ENCODE measurements around the gene IGF2BP2. TPM values are rescaled to one million over a fixed set of nuclear protein-coding genes. Genes with fewer than 3 reads are reported as not detected.

IGF2BP2 gene
- total RNA-seq, 2 experiments from 2014 or later: 0.13 to 0.40 TPM

DNA sequence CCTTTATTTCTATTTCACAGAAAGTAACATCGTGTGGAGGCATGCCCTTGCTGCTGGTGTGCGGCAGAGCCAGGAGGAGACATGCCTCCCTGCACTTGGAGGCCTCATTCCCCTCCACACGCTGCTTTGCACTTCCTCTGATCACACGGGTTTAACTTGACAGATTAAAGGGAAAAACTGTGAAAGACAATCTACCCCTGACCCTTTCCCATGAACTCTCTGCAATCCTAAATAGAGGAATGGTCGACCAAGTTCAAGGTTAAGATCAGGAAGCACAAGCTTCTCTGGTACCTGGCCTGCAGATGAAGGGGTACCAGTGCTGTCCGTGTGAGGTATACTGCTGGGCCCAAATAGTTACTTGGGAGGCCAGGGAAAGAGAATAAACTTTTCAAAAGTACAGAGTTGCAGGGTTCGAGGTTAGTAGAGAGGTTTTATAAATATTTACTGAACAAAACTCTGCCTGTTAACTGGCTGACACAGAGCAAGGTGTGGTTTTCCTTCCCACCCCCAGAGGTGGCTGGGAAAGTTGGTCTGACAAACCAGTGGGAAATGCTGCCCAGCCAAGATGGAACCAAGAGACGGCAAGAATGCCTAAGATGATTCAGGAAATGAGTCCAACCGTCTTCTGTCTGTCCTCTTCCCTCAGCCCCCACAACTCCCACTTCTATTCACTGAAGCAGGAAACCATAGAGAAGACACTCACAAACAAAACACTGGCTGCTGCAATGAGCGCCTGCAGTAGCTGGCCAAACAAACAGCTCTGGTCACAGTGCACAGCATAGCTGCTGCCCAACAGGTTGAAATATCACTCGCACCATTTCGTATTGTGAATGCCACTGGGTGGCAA is 79.6 kb downstream of the IGF2BP2 start:
- H3K4me1 Mint-ChIP-seq: no peaks in the 10 kb centered on the region
- no peak overlapping the region for H3K27ac Mint-ChIP-seq
- no peaks in the 10 kb centered on the region for H3K36me3 Mint-ChIP-seq (ENCODE audit: low read depth)
- no peaks in the 10 kb centered on the region for H3K9me3 Mint-ChIP-seq
- POLR2A ChIA-PET: no interaction called here
- DNase-seq: no peak
- H3K27me3 Mint-ChIP-seq: peaks cover 20% of the 10 kb centered on the region
- CTCF ChIA-PET: interaction anchor here (1.0 kb wide), 1 partner anchor 23 kb away, joined by 3 read pairs; no protein-coding TSS in a partner anchor
- H3K4me3 Mint-ChIP-seq: no peak overlapping the region

DNA sequence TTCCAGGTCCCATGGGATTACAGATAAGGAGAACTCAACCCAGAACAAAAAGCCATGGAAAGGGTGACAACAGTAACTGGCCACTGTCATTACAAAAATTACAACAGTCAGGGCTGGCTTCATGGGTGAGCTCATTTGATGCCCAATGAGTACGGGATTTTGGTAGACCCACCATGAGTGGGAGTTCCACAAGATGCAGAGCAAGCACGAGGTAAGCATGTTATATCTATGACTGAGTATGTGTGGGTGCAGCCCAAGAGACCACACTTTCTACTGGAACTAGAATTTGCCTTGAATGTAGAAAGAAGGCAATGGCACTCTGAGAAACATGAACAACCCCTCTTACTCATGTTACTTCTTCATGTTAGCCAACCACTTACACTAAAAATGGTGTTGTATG is 83.3 kb downstream of the IGF2BP2 start:
- CTCF ChIA-PET: no interaction called here
- H3K36me3 Mint-ChIP-seq (ENCODE audit: low read depth): no peaks in the 10 kb centered on the region
- no peak overlapping the region for H3K27ac Mint-ChIP-seq
- POLR2A ChIA-PET: no interaction called here
- no peaks in the 10 kb centered on the region for H3K4me1 Mint-ChIP-seq
- no peak overlapping the region for H3K4me3 Mint-ChIP-seq
- H3K27me3 Mint-ChIP-seq: peaks cover 18% of the 10 kb centered on the region
- no peaks in the 10 kb centered on the region for H3K9me3 Mint-ChIP-seq
- no peak for DNase-seq

DNA sequence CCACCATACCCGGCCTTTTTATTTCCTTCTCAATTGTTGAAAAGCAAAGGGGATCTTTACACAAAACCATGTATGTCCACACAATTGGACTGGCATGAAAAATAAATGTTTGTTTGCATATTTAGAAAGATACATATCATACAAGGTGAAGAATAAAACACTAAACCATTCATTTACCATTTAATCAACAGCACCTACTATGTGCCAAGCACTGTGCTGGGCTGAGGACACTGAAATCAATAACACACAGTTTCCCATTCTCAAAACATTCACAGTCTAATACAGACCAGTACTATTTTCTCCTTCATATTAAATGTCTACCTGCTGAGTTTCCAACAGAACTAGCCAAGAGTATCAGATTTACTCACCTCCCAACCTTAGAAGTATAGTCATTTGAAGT is 84.7 kb downstream of the IGF2BP2 start:
- H3K27ac Mint-ChIP-seq: no peak overlapping the region
- CTCF ChIA-PET: interaction anchor here (2.2 kb wide), 1 partner anchor 80 kb away, joined by 4 read pairs; no protein-coding TSS in a partner anchor

DNA sequence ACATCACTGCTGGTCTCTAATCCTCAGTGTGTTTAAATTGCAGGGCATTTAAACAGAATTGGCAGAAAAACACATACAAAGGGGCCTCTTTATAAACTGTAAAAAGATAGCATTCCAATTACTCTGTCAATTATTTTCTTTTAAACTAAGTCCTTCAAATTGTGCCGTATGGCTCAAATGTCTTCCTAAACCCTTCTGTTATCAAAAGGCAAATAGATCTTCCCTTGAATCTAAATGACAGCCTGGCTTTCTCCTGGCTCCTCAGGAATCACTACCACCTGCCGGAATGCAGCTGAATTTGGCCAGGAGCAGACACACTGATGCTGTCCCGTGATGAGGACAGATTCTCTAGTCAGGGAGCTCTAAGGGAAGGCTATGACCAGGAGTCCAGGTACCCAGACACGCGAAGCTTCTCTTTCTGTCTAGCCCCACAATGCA is 85.6 kb downstream of the IGF2BP2 start:
- no peak for DNase-seq
- Mint-ChIP-seq H3K4me1 (no peaks in the 10 kb centered on the region), H3K27me3 (peaks cover 8% of the 10 kb centered on the region), H3K36me3 (ENCODE audit: low read depth) (no peaks in the 10 kb centered on the region), H3K9me3 (no peaks in the 10 kb centered on the region), H3K27ac (no peak overlapping the region), H3K4me3 (no peak overlapping the region)
- POLR2A ChIA-PET: no interaction called here
- CTCF ChIA-PET: interaction anchor here (0.9 to 2.2 kb wide), 2 partner anchors 29 to 79 kb away, joined by 3 to 4 read pairs; no protein-coding TSS in a partner anchor

More for the DNA sequence above, 84.7 kb downstream of the IGF2BP2 start:
- POLR2A ChIA-PET: no interaction called here
- H3K9me3 Mint-ChIP-seq: no peaks in the 10 kb centered on the region
- DNase-seq: no peak
- H3K4me1 Mint-ChIP-seq: no peaks in the 10 kb centered on the region
- no peaks in the 10 kb centered on the region for H3K36me3 Mint-ChIP-seq (ENCODE audit: low read depth)
- H3K4me3 Mint-ChIP-seq: no peak overlapping the region
- peaks cover 8% of the 10 kb centered on the region for H3K27me3 Mint-ChIP-seq

DNA sequence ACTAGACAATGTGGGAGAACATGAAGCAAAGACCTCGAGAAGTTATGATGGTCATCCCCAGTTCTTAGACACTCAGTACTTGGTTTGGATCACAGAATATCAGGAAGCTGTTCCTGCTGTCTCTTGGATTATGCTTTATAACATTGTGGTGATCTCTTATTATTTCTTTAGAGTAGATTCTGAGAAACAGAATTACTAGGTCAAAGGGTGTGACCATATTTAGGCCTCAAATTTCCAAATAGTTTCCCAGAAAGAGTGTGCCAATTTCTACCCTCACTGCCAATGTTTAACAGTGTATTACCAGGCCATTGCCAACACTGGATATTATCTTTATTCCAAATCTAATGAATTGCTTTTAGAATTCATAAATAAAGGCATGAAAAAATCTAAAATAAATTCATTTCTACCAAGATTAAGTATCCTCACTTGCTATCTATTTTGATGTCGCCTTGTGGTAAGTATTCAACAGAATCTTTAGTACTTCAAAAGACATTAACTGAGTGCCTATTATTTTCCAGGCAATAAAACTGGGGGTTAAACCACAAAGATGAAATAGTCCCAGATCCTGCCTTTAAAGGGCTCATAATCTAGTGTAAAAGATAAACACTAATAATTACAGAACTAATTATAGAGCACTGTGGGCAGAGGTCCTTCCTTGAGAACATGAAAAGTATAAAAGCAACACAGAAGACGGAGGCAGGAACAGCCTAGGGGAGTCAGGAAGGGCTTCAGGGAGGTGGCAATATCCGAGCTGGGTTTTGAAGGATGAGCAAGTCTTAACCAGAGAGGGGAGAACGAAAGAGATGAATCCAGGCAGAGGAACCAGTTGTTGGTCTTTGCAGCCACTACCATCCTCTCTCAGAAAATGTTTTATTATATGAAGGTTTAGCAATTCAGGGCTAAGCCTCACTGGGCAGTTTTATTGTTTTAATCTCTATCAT is 86.8 kb downstream of the IGF2BP2 start:
- ChIA-PET POLR2A (no interaction called here), CTCF (interaction anchor here (0.8 to 2.2 kb wide), 3 partner anchors 30 to 78 kb away, joined by 3 to 4 read pairs (median 3); no protein-coding TSS in a partner anchor)
- Mint-ChIP-seq H3K4me3 (no peak overlapping the region), H3K27ac (no peak overlapping the region), H3K27me3 (peaks cover 8% of the 10 kb centered on the region), H3K36me3 (ENCODE audit: low read depth) (no peaks in the 10 kb centered on the region), H3K9me3 (no peaks in the 10 kb centered on the region), H3K4me1 (no peaks in the 10 kb centered on the region)
- no peak for DNase-seq

DNA sequence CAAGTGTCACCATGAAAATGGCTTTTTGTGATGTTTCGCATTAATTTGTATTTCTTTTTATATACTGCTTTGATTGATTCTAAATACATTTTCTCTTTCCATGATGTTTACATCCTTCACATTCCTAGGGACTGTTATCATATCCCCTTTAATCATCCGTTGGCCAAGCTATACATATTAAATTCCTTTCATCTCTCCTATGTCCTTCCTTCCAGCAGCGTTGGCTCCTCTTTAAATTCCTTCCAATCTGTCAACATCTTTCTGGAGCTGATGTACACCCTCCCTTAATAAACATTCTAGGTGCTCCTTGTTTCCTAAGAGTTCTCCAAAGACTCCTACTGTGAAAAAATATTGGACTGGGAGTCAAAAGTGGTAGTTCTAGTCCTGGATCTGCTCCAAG is 87.8 kb downstream of the IGF2BP2 start:
- Mint-ChIP-seq H3K4me1 (peaks cover 2% of the 10 kb centered on the region), H3K4me3 (no peak overlapping the region), H3K36me3 (ENCODE audit: low read depth) (no peaks in the 10 kb centered on the region), H3K9me3 (no peaks in the 10 kb centered on the region), H3K27me3 (peaks cover 8% of the 10 kb centered on the region), H3K27ac (no peak overlapping the region)
- CTCF ChIA-PET: interaction anchor here (0.8 kb wide), 1 partner anchor 31 kb away, joined by 3 read pairs; no protein-coding TSS in a partner anchor
- DNase-seq: no peak
- POLR2A ChIA-PET: no interaction called here

DNA sequence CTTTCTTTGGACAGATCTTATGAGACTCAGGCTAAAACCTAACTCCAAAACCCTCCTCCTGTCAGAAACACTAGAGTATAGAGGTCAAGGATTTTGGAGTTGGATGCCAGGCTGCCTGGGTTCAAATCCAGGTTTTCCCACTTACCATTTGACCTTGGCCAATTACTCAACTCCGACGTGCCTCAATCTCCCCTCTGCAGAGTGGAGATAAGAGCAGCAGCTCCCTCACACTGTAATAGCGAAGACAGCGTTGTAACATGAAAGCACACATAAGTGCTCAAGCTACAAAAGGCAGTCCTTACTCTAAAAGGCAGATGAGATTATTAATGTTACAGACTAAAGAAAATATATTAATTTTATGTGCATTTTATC is 90.1 kb downstream of the IGF2BP2 start:
- H3K4me3 Mint-ChIP-seq: no peak overlapping the region
- peaks cover 6% of the 10 kb centered on the region for H3K27me3 Mint-ChIP-seq
- POLR2A ChIA-PET: no interaction called here
- no peak overlapping the region for H3K27ac Mint-ChIP-seq
- peaks cover 4% of the 10 kb centered on the region for H3K4me1 Mint-ChIP-seq
- CTCF ChIA-PET: interaction anchor here (1.1 to 1.9 kb wide), 2 partner anchors 34 to 74 kb away, joined by 6 to 10 read pairs; no protein-coding TSS in a partner anchor
- H3K9me3 Mint-ChIP-seq: no peaks in the 10 kb centered on the region
- DNase-seq: no peak
- H3K36me3 Mint-ChIP-seq (ENCODE audit: low read depth): no peaks in the 10 kb centered on the region

DNA sequence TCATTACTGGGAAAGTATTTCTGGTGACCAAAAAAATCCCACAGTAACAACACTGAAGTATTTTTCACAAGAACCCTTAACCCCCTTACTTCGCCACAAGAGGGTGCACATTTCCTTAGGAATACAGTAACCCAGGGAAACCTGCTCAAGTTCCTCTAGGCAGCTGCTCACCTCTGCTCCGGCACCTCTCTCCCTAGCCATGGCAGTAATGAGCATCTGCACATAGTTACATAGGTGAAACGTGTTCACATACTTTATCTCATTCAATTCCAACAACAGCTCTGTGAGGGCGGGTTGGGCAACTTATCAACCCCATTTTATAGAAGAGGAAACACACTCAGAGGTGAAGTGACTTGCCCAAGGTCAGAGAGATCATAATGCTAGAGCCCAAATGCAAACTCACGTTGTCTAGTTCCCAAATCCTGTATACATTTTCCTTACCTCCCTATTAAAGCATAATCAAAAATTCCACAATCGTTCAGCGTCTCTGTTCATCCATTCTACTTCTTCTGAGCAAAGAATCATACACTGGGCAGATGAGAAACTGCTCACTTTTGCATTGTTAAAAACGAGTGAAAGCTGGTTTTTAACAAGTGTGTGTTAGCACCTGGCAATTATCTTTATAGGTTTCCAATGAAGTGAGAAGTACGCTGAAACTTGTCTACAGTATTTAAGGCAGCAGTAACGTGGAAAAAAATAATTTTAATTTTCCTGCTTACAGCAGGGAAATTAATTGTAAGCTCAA is 90.7 kb downstream of the IGF2BP2 start:
- CTCF ChIA-PET: interaction anchor here (1.1 to 1.9 kb wide), 2 partner anchors 34 to 73 kb away, joined by 6 to 10 read pairs; no protein-coding TSS in a partner anchor

DNA sequence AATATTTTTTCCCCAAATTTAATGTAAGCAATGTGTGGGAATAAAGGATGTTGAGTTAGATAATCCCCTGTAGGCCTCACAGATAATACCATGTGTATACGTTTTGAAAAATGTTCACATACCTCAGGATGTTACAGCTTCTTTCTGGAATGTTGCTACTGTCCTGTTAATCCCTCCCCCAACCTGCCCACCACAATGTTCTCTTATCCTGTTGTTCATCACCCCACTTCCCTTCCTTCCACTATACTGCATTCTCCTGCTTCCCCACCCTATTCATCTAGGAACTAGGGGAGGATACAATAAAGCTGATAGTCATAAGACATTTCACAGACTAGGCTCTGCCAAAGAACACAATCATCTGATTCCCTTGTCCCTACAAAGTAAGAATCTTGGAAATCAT is 92.1 kb downstream of the IGF2BP2 start:
- no peak for DNase-seq
- Mint-ChIP-seq H3K4me1 (peaks cover 8% of the 10 kb centered on the region), H3K9me3 (no peaks in the 10 kb centered on the region), H3K4me3 (no peak overlapping the region), H3K36me3 (ENCODE audit: low read depth) (no peaks in the 10 kb centered on the region), H3K27me3 (peaks cover 4% of the 10 kb centered on the region), H3K27ac (no peak overlapping the region)
- POLR2A ChIA-PET: no interaction called here
- CTCF ChIA-PET: interaction anchor here (1.1 to 1.3 kb wide), 2 partner anchors 36 to 72 kb away, joined by 3 to 7 read pairs; no protein-coding TSS in a partner anchor

More for the DNA sequence above, 90.7 kb downstream of the IGF2BP2 start:
- Mint-ChIP-seq H3K4me3 (no peak overlapping the region), H3K27ac (no peak overlapping the region), H3K36me3 (ENCODE audit: low read depth) (no peaks in the 10 kb centered on the region), H3K9me3 (no peaks in the 10 kb centered on the region), H3K4me1 (peaks cover 8% of the 10 kb centered on the region), H3K27me3 (peaks cover 4% of the 10 kb centered on the region)
- POLR2A ChIA-PET: no interaction called here
- DNase-seq: no peak

DNA sequence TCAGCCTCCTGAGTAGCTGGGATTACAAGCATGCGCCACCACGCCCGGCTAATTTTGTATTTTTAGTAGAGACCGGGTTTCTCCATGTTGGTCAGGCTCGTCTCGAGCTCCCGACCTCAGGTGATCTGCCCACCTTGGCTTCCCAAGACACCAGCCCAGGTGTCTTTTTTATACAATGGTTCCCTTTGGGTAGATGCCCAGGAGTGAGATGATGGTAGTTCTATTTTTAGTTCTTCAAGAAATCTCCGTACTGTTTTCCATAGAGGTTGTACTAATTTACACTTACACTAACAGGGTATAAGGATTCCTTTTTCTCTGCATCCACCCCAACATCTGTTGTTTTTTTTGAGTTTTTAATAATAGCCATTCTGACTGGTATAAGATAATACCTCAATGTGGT is 94.3 kb downstream of the IGF2BP2 start:
- peaks cover 8% of the 10 kb centered on the region for H3K4me1 Mint-ChIP-seq
- peaks cover 4% of the 10 kb centered on the region for H3K27me3 Mint-ChIP-seq
- ChIA-PET POLR2A (no interaction called here), CTCF (no interaction called here)
- H3K4me3 Mint-ChIP-seq: no peak overlapping the region
- no peaks in the 10 kb centered on the region for H3K9me3 Mint-ChIP-seq
- no peak for DNase-seq
- H3K36me3 Mint-ChIP-seq (ENCODE audit: low read depth): no peaks in the 10 kb centered on the region
- H3K27ac Mint-ChIP-seq: no peak overlapping the region

DNA sequence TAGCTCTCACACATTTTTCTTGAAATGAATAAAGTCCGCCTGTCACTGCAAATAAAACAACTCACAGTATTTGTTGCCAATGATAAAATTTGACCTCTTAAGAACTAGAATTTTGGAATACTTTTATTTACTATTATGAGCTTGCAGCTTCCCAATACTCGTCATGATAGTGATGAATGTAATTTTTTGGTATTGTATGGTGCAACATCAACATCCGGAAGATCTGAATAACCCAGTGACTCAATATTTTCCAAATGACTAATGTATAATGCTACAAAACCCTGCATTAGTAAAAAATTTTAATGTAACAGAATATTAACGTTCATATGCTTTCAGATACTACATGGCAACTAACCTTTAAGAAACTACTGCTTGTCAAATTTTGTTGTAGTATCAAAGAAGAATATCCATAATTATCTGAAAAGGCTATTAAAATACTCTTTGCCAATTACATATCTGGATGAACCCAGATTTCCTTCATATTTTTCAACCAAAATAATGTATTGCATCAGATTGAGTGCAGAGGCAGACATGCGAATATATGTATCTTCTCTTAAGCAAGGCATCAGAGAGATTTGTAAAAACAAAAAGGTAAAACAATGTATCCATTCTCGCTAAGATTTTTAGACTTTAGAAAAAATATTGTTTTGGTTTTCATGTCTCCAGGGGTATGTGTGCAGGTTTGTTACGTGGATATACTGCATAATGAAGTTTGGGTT is 95.3 kb downstream of the IGF2BP2 start:
- POLR2A ChIA-PET: no interaction called here
- CTCF ChIA-PET: no interaction called here

DNA sequence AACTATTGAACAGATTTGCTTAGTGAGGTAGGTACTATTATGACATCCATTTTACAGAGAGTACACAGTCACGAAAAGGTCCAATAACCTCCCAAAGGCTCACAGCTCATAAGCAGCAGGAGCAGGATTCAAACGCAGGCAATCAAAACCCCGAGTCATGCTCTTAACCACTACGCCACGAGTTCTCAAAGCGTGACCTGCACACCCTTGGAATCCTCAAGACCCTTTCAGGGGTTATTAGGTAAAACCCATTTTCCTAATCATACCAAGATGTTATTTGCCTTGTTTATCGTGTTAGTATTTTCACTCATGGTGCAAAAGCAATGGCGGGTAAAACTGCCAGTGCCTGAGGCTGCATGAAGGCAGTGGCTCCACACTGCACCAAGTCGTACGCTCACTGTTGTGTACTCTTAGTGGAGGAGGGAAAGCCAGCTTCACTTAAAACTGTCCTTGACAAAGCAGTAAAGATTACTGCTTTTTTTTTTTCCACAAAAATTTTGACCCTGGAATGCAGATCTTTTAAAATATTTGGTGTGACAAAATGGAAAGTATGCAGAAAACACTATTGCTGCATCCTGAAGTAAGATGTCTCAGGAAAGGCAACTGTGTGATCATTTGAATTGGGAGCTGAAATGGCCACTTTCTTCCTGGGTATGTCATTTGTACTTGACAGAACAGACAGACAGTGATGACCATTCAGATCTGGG is 96.1 kb downstream of the IGF2BP2 start:
- POLR2A ChIA-PET: no interaction called here

More for the DNA sequence above, 95.3 kb downstream of the IGF2BP2 start:
- peaks cover 4% of the 10 kb centered on the region for H3K27me3 Mint-ChIP-seq
- no peaks in the 10 kb centered on the region for H3K36me3 Mint-ChIP-seq (ENCODE audit: low read depth)
- H3K4me3 Mint-ChIP-seq: no peak overlapping the region
- no peak for DNase-seq
- H3K27ac Mint-ChIP-seq: no peak overlapping the region
- H3K9me3 Mint-ChIP-seq: no peaks in the 10 kb centered on the region
- H3K4me1 Mint-ChIP-seq: peaks cover 8% of the 10 kb centered on the region

More for the DNA sequence above, 96.1 kb downstream of the IGF2BP2 start:
- Mint-ChIP-seq H3K27ac (no peak overlapping the region), H3K4me3 (no peak overlapping the region), H3K27me3 (peaks cover 8% of the 10 kb centered on the region), H3K9me3 (no peaks in the 10 kb centered on the region), H3K36me3 (ENCODE audit: low read depth) (no peaks in the 10 kb centered on the region), H3K4me1 (peaks cover 8% of the 10 kb centered on the region)
- CTCF ChIA-PET: no interaction called here
- no peak for DNase-seq
